Measurements from ENCODE around the gene ELL.
"Not testable (repeated sequence)": the region's sequence is repeated elsewhere in the genome, so short reads cannot be mapped to it uniquely, and the experiment has no call there.

ELL gene

GRCh38 chr19:18521692-18522123 lies at the start of gene ELL:
Gene ELL, minus strand, starts transcription at chr19:18522070. Its CDS starts 15 bp downstream, at chr19:18522055.
- DNase-seq, result peak; percentile 19

GRCh38 chr19:18568367-18568766 lies 46.5 kb upstream of the ELL start:
- DNase-seq, result no peak

- DNase-seq, result no peak
Measured at GRCh38 chr19:18566953-18567352, 45.1 kb upstream of the ELL start.

- no peak for DNase-seq
Measured at GRCh38 chr19:18562086-18562485, 40.2 kb upstream of the ELL start.

GRCh38 chr19:18559685-18560084 lies 37.8 kb upstream of the ELL start:
- no peak for DNase-seq

- DNase-seq, result peak; percentile 22
Measured at GRCh38 chr19:18558604-18559003, 36.7 kb upstream of the ELL start.

GRCh38 chr19:18558202-18558555 lies 36.3 kb upstream of the ELL start:
- DNase-seq, result peak; percentile 23

GRCh38 chr19:18557411-18558201 lies 35.7 kb upstream of the ELL start, which contains the start of gene KXD1:
Gene KXD1, plus strand, starts transcription at chr19:18557870. Its CDS starts 4,187 bp downstream, at chr19:18562057.
- peak; percentile 100 for DNase-seq

GRCh38 chr19:18551631-18552030 lies 29.8 kb upstream of the ELL start:
- DNase-seq, result no peak

- DNase-seq, result peak; percentile 100
Measured at GRCh38 chr19:18543814-18544475, 22.1 kb upstream of the ELL start.

- peak; percentile 97 for DNase-seq
Measured at GRCh38 chr19:18542941-18543813, 21.3 kb upstream of the ELL start, which contains the start of gene FKBP8. Gene FKBP8, minus strand, starts transcription at chr19:18543573. Its CDS starts 1,603 bp downstream, at chr19:18541970.

- peak; percentile 48 for DNase-seq
Measured at GRCh38 chr19:18541992-18542940, 20.4 kb upstream of the ELL start.

- DNase-seq, result peak; percentile 20
Measured at GRCh38 chr19:18541258-18541991, 19.6 kb upstream of the ELL start.

- DNase-seq, result not testable (repeated sequence)
Measured at GRCh38 chr19:18540200-18540599, 18.3 kb upstream of the ELL start.

- DNase-seq, result no peak
Measured at GRCh38 chr19:18539372-18539771, 17.5 kb upstream of the ELL start.

GRCh38 chr19:18538115-18538514 lies 16.2 kb upstream of the ELL start:
- no peak for DNase-seq

- DNase-seq, result no peak
Measured at GRCh38 chr19:18537431-18537830, 15.6 kb upstream of the ELL start.

- no peak for DNase-seq
Measured at GRCh38 chr19:18536475-18536874, 14.6 kb upstream of the ELL start.

GRCh38 chr19:18533058-18533457 lies 11.2 kb upstream of the ELL start:
- no peak for DNase-seq

- no peak for DNase-seq
Measured at GRCh38 chr19:18532168-18532890, 10.5 kb upstream of the ELL start.

GRCh38 chr19:18531485-18531884 lies 9.6 kb upstream of the ELL start:
- no peak for DNase-seq

Data from hematopoietic multipotent progenitor cell treated with erythropoietin and hydrocortisone succinate and interleukin-3 and kit ligand, for 6 days (in vitro differentiated cells).